Measurements from ENCODE around the gene GTF3C1. TPM values are rescaled to one million over a fixed set of nuclear protein-coding genes. Genes with fewer than 3 reads are reported as not detected.

Gene GTF3C1
- total RNA-seq, 1 donor = 101 TPM

Other genes with a start within 250 kb of the GTF3C1 start
- 25.0 and 43.2 TPM in 2 replicates for gene IL4R, start 235.9 kb downstream of the GTF3C1 start, total RNA-seq
- 0.43 and 1.9 TPM in 2 replicates for gene IL21R, start 147.7 kb downstream of the GTF3C1 start, total RNA-seq
- gene KATNIP, start 231 bp upstream of the GTF3C1 start, total RNA-seq = 25.1 and 25.5 TPM in 2 replicates